ENCODE measurements around the gene NUTF2. TPM values are rescaled to one million over a fixed set of nuclear protein-coding genes. Genes with fewer than 3 reads are reported as not detected.
"Not testable (repeated sequence)": the region's sequence is repeated elsewhere in the genome, so short reads cannot be mapped to it uniquely, and the experiment has no call there.

The NUTF2 gene
- total RNA-seq, 2 experiments from 2014 or later: 112 to 140 TPM

DNA sequence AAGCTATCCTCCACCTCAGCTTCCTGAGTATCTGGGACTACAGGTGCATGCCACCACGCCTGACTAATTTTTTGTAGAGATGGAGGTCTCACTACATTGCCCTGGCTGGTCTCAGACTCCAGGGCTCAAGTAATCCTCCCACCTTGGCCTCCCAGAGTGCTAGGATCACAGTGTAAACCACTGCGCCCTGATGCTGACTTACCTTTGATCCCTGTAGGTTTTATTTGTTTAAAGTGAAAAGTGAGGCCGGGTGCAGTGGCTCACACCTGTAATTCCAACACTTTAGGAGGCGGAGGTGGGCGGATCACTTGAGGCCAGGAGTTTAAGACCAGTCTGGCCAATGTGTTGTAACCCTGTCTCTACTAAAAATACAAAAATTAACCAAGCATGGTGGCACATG is 55.0 kb downstream of the NUTF2 start:
- H3K9me3 Mint-ChIP-seq: no peaks in the 10 kb centered on the region

DNA sequence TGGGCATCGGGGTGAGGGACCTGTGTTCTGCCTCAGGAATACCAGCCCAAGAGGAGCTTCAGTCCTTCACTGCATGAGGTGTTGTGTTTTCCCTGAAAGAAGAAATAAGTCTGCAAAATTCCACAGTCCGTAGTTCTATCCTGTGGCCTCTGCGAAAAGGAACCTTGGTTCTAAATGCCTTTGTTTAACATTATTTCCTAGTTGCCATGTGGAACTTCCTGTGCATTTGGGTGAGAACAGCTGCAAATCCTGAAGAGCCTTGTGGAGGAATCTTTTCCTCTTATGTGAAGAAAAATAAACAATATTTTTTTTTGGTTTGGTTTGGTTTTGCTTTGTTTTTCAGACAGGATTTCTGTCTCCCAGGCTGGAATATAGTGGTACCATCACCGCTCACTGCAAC is 56.1 kb downstream of the NUTF2 start:
- Mint-ChIP-seq H3K4me1 (peaks cover 10% of the 10 kb centered on the region), H3K9me3 (no peaks in the 10 kb centered on the region), H3K4me3 (no peak overlapping the region), H3K27ac (peak overlapping the region; percentile 46), H3K27me3 (no peaks in the 10 kb centered on the region), H3K36me3 (ENCODE audit: low read depth) (peaks cover 2% of the 10 kb centered on the region)
- CTCF ChIA-PET: interaction anchor here (0.9 kb wide), 1 partner anchor 16 kb away, joined by 3 read pairs; no protein-coding TSS in a partner anchor
- POLR2A ChIA-PET: no interaction called here
- DNase-seq: no peak

More for the DNA sequence above, 55.0 kb downstream of the NUTF2 start:
- no peaks in the 10 kb centered on the region for H3K27me3 Mint-ChIP-seq
- no peak overlapping the region for H3K4me3 Mint-ChIP-seq
- POLR2A ChIA-PET: no interaction called here
- H3K27ac Mint-ChIP-seq: no peak overlapping the region
- peaks cover 2% of the 10 kb centered on the region for H3K36me3 Mint-ChIP-seq (ENCODE audit: low read depth)
- no peak for DNase-seq
- peaks cover 12% of the 10 kb centered on the region for H3K4me1 Mint-ChIP-seq
- CTCF ChIA-PET: no interaction called here

DNA sequence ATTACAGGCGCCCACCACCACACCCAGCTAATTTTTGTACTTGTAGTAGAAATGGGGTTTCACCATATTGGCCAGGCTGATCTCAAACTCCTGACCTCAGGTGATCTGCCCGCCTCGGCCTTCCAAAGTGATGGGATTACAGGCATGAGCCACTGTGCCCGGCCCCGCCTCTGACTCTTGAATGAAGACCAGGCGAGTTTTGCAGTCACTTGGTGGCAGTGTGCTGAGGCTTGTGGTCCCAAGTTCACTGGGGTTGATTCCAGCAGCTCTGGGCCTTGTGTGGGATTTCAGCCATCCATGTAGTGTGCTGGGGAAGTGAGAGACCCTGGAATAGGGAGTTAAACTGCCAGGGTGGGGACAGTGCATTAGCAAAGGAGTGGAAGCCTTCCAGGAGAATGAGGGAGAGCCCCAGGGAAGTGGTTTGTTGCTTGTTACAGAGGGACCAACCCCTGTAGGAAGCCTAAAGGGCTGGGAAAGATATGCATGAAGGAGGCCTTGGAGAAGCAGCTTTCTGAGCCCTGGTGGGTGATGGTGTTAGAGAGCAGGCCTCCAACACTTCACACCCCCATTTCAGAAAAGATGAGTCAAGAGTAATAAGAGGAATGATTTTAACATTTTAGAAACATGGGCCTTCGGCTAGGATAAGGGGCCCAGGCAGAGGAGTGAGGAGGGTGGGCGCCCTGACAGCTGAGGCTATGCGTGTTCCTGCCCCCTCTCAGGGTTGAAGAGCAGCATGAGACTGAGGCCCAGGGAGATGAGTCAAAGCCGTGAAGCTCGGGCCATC is 60.9 kb downstream of the NUTF2 start:
- Mint-ChIP-seq H3K9me3 (no peaks in the 10 kb centered on the region), H3K36me3 (ENCODE audit: low read depth) (peaks cover 11% of the 10 kb centered on the region), H3K4me1 (peaks cover 21% of the 10 kb centered on the region), H3K4me3 (no peak overlapping the region), H3K27me3 (no peaks in the 10 kb centered on the region), H3K27ac (peak overlapping the region; percentile 31)
- ChIA-PET POLR2A (interaction anchor here (0.6 kb wide), 1 partner anchor 81 kb away, joined by 3 read pairs; no protein-coding TSS in a partner anchor), CTCF (interaction anchor here (1.3 to 1.5 kb wide), 2 partner anchors 91 to 133 kb away, joined by 3 to 5 read pairs (median 3); no protein-coding TSS in a partner anchor)
- no peak for DNase-seq

DNA sequence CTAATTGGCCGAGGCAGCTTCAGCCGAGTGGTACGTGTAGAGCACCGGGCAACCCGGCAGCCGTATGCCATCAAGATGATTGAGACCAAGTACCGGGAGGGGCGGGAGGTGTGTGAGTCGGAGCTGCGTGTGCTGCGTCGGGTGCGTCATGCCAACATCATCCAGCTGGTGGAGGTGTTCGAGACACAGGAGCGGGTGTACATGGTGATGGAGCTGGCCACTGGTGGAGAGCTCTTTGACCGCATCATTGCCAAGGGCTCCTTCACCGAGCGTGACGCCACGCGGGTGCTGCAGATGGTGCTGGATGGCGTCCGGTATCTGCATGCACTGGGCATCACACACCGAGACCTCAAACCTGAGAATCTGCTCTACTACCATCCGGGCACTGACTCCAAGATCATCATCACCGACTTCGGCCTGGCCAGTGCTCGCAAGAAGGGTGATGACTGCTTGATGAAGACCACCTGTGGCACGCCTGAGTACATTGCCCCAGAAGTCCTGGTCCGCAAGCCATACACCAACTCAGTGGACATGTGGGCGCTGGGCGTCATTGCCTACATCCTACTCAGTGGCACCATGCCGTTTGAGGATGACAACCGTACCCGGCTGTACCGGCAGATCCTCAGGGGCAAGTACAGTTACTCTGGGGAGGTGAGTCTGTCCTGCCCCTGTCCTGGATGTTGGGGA is 62.5 kb downstream of the NUTF2 start:
- DNase-seq: no peak
- peaks cover 12% of the 10 kb centered on the region for H3K36me3 Mint-ChIP-seq (ENCODE audit: low read depth)
- H3K27ac Mint-ChIP-seq: no peak overlapping the region
- POLR2A ChIA-PET: no interaction called here
- H3K27me3 Mint-ChIP-seq: no peaks in the 10 kb centered on the region
- H3K4me1 Mint-ChIP-seq: peaks cover 21% of the 10 kb centered on the region
- no peaks in the 10 kb centered on the region for H3K9me3 Mint-ChIP-seq
- no peak overlapping the region for H3K4me3 Mint-ChIP-seq
- CTCF ChIA-PET: interaction anchor here (1.5 to 2.5 kb wide), 2 partner anchors 11 to 93 kb away, joined by 5 to 8 read pairs; no protein-coding TSS in a partner anchor

DNA sequence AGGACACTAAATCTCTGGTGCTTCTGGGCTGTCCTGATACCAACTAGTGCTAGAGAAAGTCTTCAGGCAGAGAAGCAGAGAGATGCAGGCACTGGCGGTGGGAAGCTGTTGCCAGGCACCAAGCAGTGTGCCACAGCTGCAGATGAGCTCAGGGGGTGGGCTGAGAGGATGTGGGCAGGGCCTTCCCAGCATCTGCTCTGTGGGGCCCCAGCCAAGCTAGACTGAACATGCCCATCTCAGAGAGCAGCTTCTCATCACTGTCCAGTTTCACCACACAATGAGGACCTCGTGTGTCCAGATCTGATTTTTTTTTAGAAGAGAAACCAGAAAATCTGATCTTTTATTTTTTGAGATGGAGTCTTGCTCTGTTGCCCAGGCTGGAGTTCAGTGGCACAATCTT is 63.4 kb downstream of the NUTF2 start:
- POLR2A ChIA-PET: no interaction called here
- peak overlapping the region; percentile 48 for H3K27ac Mint-ChIP-seq

DNA sequence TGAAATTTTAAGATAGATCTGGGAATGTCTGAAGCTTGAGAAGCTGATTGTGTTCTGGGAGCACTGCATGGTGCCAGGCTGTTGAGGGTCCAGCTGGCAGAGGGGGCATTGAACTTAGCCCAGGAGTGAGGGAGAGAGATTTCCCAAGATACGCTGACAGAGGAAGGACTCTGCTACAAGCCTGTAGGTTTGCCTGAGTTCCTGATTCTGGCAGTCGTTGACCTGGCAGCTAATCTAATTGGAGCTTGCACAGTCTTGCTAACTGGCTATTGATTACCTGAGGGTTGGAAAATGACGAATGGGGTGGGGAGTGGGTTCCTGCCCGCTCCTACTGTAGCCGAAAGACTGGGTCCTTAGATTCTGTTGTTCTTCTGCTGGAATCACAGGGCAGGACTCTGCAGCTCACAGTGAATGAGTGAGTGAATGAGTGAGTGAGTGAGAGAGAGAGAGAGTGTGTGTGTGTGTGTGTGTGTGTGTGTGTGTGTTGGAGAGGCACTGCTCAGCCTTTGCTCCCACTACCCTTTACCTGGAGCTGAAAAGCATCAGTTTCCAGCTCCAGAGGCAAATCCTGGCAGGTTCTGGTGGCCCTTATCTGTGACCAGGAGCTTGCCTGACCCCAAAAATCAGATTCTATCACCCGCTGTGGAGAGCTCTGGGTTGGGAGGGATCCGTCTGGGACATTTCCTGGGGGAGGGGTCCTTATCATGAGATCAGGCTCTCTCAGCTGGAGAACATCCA is 68.2 kb downstream of the NUTF2 start:
- H3K4me1 Mint-ChIP-seq: peaks cover 27% of the 10 kb centered on the region
- H3K4me3 Mint-ChIP-seq: no peak overlapping the region
- no peaks in the 10 kb centered on the region for H3K27me3 Mint-ChIP-seq
- no peak overlapping the region for H3K27ac Mint-ChIP-seq
- DNase-seq: no peak
- POLR2A ChIA-PET: no interaction called here
- peaks cover 5% of the 10 kb centered on the region for H3K36me3 Mint-ChIP-seq (ENCODE audit: low read depth)
- CTCF ChIA-PET: interaction anchor here (0.7 to 3.0 kb wide), 10 partner anchors 14 to 851 kb away, joined by 3 to 16 read pairs (median 4); no protein-coding TSS in a partner anchor
- no peaks in the 10 kb centered on the region for H3K9me3 Mint-ChIP-seq

More for the DNA sequence above, 63.4 kb downstream of the NUTF2 start:
- H3K36me3 Mint-ChIP-seq (ENCODE audit: low read depth): peaks cover 12% of the 10 kb centered on the region
- DNase-seq: peak; percentile 45
- H3K4me1 Mint-ChIP-seq: peaks cover 19% of the 10 kb centered on the region
- CTCF ChIA-PET: interaction anchor here (0.8 to 2.6 kb wide), 8 partner anchors 10 to 389 kb away, joined by 3 to 8 read pairs (median 6); no protein-coding TSS in a partner anchor
- no peak overlapping the region for H3K4me3 Mint-ChIP-seq
- no peaks in the 10 kb centered on the region for H3K27me3 Mint-ChIP-seq
- H3K9me3 Mint-ChIP-seq: no peaks in the 10 kb centered on the region

DNA sequence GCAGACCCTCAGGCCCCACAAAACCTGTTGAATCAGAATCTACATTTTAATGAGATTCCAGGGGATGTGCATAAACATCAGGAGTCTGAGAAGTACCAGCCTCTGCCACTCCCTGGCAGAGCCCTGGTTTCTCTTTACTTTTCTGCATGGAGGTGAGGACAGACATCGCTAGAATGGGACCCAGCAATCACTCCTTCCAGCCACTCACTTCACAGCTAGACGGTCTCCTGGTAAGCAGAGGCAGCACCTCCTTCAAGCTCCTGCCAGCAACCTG is 68.7 kb downstream of the NUTF2 start:
- H3K27me3 Mint-ChIP-seq; H3K36me3 Mint-ChIP-seq (ENCODE audit: low read depth); POLR2A ChIA-PET; H3K9me3 Mint-ChIP-seq; H3K27ac Mint-ChIP-seq; H3K4me3 Mint-ChIP-seq; DNase-seq: not testable (repeated sequence)
- H3K4me1 Mint-ChIP-seq: peaks cover 23% of the 10 kb centered on the region
- CTCF ChIA-PET: interaction anchor here (0.7 to 3.0 kb wide), 6 partner anchors 14 to 852 kb away, joined by 3 to 16 read pairs (median 4); no protein-coding TSS in a partner anchor

DNA sequence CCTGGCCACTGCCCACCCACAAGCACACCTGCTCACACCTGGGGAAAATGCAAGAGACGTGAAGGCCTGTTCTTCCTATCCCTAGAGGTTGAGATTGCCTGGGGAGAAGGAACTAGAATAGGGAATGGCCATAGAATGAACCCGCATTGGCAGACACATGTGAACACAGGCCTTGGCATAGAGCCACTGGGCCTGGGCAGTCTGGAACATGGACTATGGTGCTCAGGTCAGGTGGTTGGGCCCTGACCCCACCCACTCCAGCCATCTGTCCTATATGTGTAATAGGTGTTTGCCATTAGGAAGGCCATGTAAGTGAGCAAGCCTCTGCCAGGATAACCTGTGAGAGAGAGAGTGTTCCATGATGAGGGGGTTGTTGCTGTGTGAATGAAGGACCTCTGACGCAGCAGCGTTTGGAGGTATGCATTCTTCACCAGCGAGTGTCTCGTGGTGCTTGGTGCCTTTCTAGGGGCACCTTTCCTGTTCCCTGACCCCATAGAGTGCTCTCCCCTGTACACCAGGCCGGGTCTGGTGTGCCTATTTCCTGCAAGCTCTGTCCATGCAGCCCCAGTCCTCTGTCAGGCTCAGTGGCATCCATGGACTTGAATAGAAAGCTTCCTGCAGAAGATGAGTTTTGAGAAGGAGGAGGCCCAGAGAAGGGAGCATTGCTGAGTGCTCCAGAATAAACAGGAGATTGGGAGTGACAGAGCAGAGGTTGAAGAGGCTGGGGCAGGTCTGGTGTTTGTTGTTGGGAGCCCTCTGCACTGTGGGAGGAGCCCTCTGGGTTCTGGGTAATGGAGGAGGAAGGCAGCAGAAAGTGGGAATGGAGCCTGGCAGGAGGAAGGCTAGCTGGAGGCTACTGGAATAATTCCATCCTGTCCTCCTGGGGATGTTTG is 69.3 kb downstream of the NUTF2 start:
- Mint-ChIP-seq H3K4me3 (no peak overlapping the region), H3K36me3 (ENCODE audit: low read depth) (peaks cover 2% of the 10 kb centered on the region), H3K4me1 (peaks cover 19% of the 10 kb centered on the region), H3K9me3 (no peaks in the 10 kb centered on the region), H3K27me3 (no peaks in the 10 kb centered on the region), H3K27ac (peak overlapping the region; percentile 26)
- no peak for DNase-seq
- POLR2A ChIA-PET: no interaction called here
- CTCF ChIA-PET: interaction anchor here (0.7 to 3.0 kb wide), 6 partner anchors 11 to 100 kb away, joined by 3 to 16 read pairs (median 4); no protein-coding TSS in a partner anchor

DNA sequence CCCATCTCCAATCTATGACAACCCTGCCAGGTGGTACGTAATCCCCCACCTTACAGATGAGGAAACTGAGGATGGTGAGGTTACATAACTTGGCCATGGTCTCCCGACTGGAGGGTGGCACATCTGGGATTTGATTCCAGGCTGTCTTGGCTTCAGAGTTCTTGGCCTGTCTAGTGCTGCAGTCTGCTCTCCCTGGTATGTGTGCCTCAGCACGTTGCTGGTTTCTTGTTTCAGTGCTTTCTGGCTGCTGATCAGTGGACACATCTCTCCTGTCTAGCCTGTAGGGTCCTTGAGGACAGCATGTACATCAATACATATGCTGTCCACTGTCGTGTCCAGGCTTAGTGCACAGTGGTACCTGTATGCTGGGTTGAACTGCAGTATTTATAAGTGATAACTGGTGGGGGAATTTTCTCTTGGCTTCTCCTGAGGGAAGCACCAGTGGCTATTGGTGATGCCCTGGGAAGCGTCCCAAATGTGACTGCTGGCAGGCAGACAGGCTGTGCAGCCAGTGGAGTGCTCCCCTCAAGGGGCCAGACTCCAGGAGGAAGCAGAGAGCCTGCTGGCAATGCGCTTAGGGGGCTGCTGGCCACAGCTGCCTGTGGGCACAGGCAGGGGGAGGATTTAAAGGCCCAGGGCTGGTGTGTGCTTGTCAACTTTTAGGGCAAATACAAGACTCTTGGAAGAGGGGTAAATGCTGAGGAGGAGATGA is 70.6 kb downstream of the NUTF2 start:
- H3K4me3 Mint-ChIP-seq: no peak overlapping the region
- CTCF ChIA-PET: interaction anchor here (0.8 to 1.6 kb wide), 9 partner anchors 10 to 396 kb away, joined by 3 to 9 read pairs (median 4); partner anchors contain the start of gene CTRL
- no peaks in the 10 kb centered on the region for H3K27me3 Mint-ChIP-seq
- POLR2A ChIA-PET: no interaction called here
- peaks cover 2% of the 10 kb centered on the region for H3K36me3 Mint-ChIP-seq (ENCODE audit: low read depth)
- H3K9me3 Mint-ChIP-seq: no peaks in the 10 kb centered on the region
- H3K27ac Mint-ChIP-seq: peak overlapping the region; percentile 1
- DNase-seq: no peak
- peaks cover 24% of the 10 kb centered on the region for H3K4me1 Mint-ChIP-seq

DNA sequence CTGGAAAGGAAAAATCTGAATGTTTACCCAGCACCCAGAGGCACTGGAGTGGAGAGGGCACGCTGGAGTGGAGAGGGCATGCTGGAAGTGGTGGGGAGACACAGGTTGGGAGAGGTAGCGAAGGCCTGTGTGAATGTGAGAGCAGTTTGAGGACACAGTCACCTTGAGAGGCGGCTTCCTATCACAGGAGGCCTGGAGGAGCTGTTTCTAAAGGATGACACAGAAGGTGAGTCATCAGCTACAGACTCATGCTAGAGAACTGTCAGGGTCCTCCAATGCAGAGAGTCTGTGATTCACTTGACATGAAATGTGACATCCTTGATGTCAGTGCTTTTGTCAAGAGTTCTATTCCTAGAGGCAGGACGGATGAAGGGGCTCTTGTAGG is 71.1 kb downstream of the NUTF2 start:
- H3K27ac Mint-ChIP-seq: peak overlapping the region; percentile 1
- H3K4me3 Mint-ChIP-seq: no peak overlapping the region
- no peaks in the 10 kb centered on the region for H3K9me3 Mint-ChIP-seq
- H3K27me3 Mint-ChIP-seq: no peaks in the 10 kb centered on the region
- CTCF ChIA-PET: interaction anchor here (0.8 to 3.3 kb wide), 7 partner anchors 10 to 397 kb away, joined by 3 to 12 read pairs (median 5); partner anchors contain the start of gene CTRL
- peaks cover 2% of the 10 kb centered on the region for H3K36me3 Mint-ChIP-seq (ENCODE audit: low read depth)
- POLR2A ChIA-PET: no interaction called here
- peaks cover 24% of the 10 kb centered on the region for H3K4me1 Mint-ChIP-seq
- no peak for DNase-seq

DNA sequence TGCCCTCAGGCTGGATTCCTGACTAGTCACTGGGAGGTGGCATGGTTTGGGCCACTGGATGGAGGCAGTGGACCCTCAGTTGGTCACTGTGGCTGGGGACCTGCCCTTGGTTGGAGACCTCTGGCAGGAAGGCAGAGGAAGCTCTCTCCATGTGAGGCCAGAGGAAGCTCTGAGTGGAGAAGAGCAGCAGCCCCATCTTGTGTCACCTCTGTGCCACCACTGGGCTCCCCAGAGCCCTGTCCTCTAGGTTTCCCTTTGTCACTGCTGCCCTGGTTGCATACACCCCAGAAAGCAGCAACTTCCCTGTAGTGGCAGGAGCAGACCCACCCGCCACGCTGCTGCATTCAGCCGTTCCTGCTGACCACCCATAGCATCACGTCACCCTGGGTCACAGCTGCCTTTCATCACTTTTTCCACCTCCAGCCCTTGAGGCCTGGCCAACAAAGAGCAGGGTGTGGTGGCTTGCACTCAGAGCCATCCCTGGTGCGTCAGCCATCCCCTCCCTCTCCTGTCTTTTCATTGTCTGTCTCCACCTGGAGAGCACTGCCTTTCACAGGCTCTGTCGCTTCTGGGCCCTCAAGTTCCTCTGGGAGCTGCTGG is 73.0 kb downstream of the NUTF2 start:
- H3K4me3 Mint-ChIP-seq: no peak overlapping the region
- H3K27me3 Mint-ChIP-seq: no peaks in the 10 kb centered on the region
- no peaks in the 10 kb centered on the region for H3K36me3 Mint-ChIP-seq (ENCODE audit: low read depth)
- ChIA-PET POLR2A (no interaction called here), CTCF (interaction anchor here (0.5 to 3.3 kb wide), 9 partner anchors 9 to 150 kb away, joined by 3 to 12 read pairs (median 3); no protein-coding TSS in a partner anchor)
- H3K27ac Mint-ChIP-seq: no peak overlapping the region
- no peaks in the 10 kb centered on the region for H3K9me3 Mint-ChIP-seq
- H3K4me1 Mint-ChIP-seq: peaks cover 24% of the 10 kb centered on the region
- no peak for DNase-seq
